H1 (cell line): ENCODE results near the gene PATJ. TPM values are rescaled to one million over a fixed set of nuclear protein-coding genes. Genes with fewer than 3 reads are reported as not detected.
A peak's percentile ranks its signal among the peaks of the same experiment; 100 is the strongest.

Experiments
- CTCF ChIA-PET: fragments of 300-600 bp; sonication (Branson Sonifier 250); formaldehyde crosslinking; loops from one replicate; lab custom pipeline; 2021; ENCODE audit not compliant: partially characterized antibody; lab: Charles Lee
- POLR2A ChIA-PET: fragments of 300-600 bp; sonication (Branson Sonifier 250); formaldehyde crosslinking; loops from one replicate; lab custom pipeline; 2021; ENCODE audit warnings: inconsistent platforms; ENCODE audit not compliant: partially characterized antibody; lab: Charles Lee
- DNase-seq, 2 experiments: peaks; one replicate each; pipeline versions ENCODE4 v3.0.0 to v3.0.0-alpha.2; 2010 to 2022; ENCODE audit warnings: low spot score in 2 of 2, low read depth in 1 of 2, mixed read lengths in 1 of 2
- FAIRE-seq: peaks from 2 replicates; lab custom pipeline; 2011; peaks lifted over from hg19 to GRCh38; lab: Jason Lieb, UNC
- H2AFZ ChIP-seq: 2 replicates; pipeline ENCODE4 v1.8.1; 2012; ENCODE audit warnings: low read length, inconsistent platforms
- H2AK5ac ChIP-seq: 2 replicates; pipeline ENCODE4 v1.6.1; 2013; ENCODE audit warnings: low read depth, low read length
- H2BK120ac ChIP-seq: replicated peaks from 2 replicates; pipeline ENCODE3; 2013; ENCODE audit warnings: low read depth, low read length, inconsistent platforms
- H2BK12ac ChIP-seq: 2 replicates; pipeline ENCODE4 v1.6.1; 2013; ENCODE audit warnings: low read depth, low read length
- H2BK15ac ChIP-seq: 2 replicates; pipeline ENCODE4 v1.6.1; 2013; ENCODE audit warnings: low read length
- H2BK20ac ChIP-seq: 2 replicates; pipeline ENCODE4 v1.6.1; 2013; ENCODE audit warnings: low read length
- H2BK5ac ChIP-seq: 2 replicates; pipeline ENCODE4 v1.6.1; 2013; ENCODE audit warnings: low read depth, low read length
- H3K14ac ChIP-seq: 2 replicates; pipeline ENCODE4 v1.6.1; 2013; ENCODE audit warnings: inconsistent platforms; ENCODE audit not compliant: insufficient read length
- H3K18ac ChIP-seq: 2 replicates; pipeline ENCODE4 v1.6.1; 2013; ENCODE audit warnings: low read length; ENCODE audit errors: extremely low read depth
- H3K23ac ChIP-seq: 2 replicates; pipeline ENCODE4 v1.6.1; 2013; ENCODE audit warnings: inconsistent platforms; ENCODE audit not compliant: insufficient read length
- H3K23me2 ChIP-seq: 2 replicates; pipeline ENCODE4 v1.6.1; 2013; ENCODE audit warnings: low read depth, low read length
- H3K27ac ChIP-seq: 2 replicates; pipeline ENCODE4 v1.6.1; 2011; ENCODE audit warnings: low read depth, low read length, inconsistent platforms
- H3K27me3 ChIP-seq, 4 experiments: replicated peaks in 1 of 4; 1 replicate in 1 of 4; 2 replicates in 3 of 4; pipeline versions ENCODE4 v1.6.1 to v1.8.1; 2011 to 2013; ENCODE audit warnings: low read length in 3 of 4, mild to moderate bottlenecking in 3 of 4, inconsistent platforms in 2 of 4, mixed read lengths in 2 of 4, moderate library complexity in 1 of 4; ENCODE audit not compliant: control insufficient read depth in 3 of 4, insufficient read depth in 3 of 4; ENCODE audit errors: extremely low read depth in 1 of 4
- H3K36me3 ChIP-seq, 4 experiments: 2 replicates each; pipeline versions ENCODE4 v1.6.1 to v1.8.1; 2011 to 2013; ENCODE audit warnings: mild to moderate bottlenecking in 4 of 4, low read length in 3 of 4, moderate library complexity in 2 of 4, control low read depth in 1 of 4, inconsistent platforms in 1 of 4; ENCODE audit not compliant: insufficient read depth in 4 of 4, control insufficient read depth in 2 of 4
- H3K4ac ChIP-seq: replicated peaks from 2 replicates; pipeline ENCODE3; 2013; ENCODE audit warnings: low read length, low read depth, mixed read lengths, inconsistent platforms; ENCODE audit not compliant: insufficient read length
- H3K4me1 ChIP-seq, 4 experiments: replicated peaks in 1 of 4; 1 replicate in 1 of 4; 2 replicates in 3 of 4; pipeline versions ENCODE4 v1.6.1 to v1.8.1; 2011 to 2013; ENCODE audit warnings: low read length in 3 of 4, inconsistent platforms in 2 of 4, mixed read lengths in 1 of 4; ENCODE audit not compliant: insufficient read depth in 4 of 4, control insufficient read depth in 3 of 4
- H3K4me2 ChIP-seq, 2 experiments: 2 replicates each; pipeline versions ENCODE4 v1.6.1 to v1.8.1; 2011 to 2013; ENCODE audit warnings: low read depth in 2 of 2, low read length in 2 of 2, control low read depth in 1 of 2, inconsistent platforms in 1 of 2, mild to moderate bottlenecking in 1 of 2; ENCODE audit not compliant: insufficient read depth in 1 of 2
- H3K4me3 ChIP-seq, 4 experiments: fragments of 200-600, 300-600 bp in 1 of 4; sonication (generic), shearing (Covaris generic), sonication (Bioruptor Twin) in 1 of 4; 2 replicates each; pipeline versions ENCODE4 v1.5.1 to v1.8.1; 2011 to 2016; ENCODE audit warnings: low read length in 4 of 4, low read depth in 3 of 4, control low read depth in 2 of 4, inconsistent platforms in 2 of 4, mild to moderate bottlenecking in 2 of 4, mixed read lengths in 1 of 4, moderate library complexity in 1 of 4; ENCODE audit not compliant: insufficient read depth in 2 of 4; ENCODE audit errors: extremely low read depth in 1 of 4
- H3K56ac ChIP-seq: replicated peaks from 2 replicates; pipeline ENCODE3; 2013; ENCODE audit warnings: low read depth, mild to moderate bottlenecking, mixed read lengths, low read length, inconsistent platforms; ENCODE audit not compliant: insufficient read length
- H3K79me1 ChIP-seq: 2 replicates; pipeline ENCODE4 v1.6.1; 2013; ENCODE audit warnings: low read depth, low read length, control low read depth
- H3K79me2 ChIP-seq, 2 experiments: 2 replicates each; pipeline versions ENCODE4 v1.6.1 to v1.8.1; 2012 to 2013; ENCODE audit warnings: low read length in 2 of 2, mild to moderate bottlenecking in 2 of 2, inconsistent platforms in 1 of 2; ENCODE audit not compliant: insufficient read depth in 2 of 2, control insufficient read depth in 1 of 2
- H3K9ac ChIP-seq, 4 experiments: replicated peaks in 1 of 4; 1 replicate in 1 of 4; 2 replicates in 3 of 4; pipeline versions ENCODE4 v1.6.1 to v1.8.1; 2011 to 2013; ENCODE audit warnings: low read depth in 3 of 4, low read length in 3 of 4, control low read depth in 2 of 4, mild to moderate bottlenecking in 2 of 4, moderate library complexity in 2 of 4, inconsistent platforms in 1 of 4; ENCODE audit errors: extremely low read depth in 1 of 4
- H3K9me3 ChIP-seq, 2 experiments: 2 replicates each; pipeline versions ENCODE4 v1.6.1 to v1.8.1; 2012 to 2013; ENCODE audit warnings: mild to moderate bottlenecking in 2 of 2, moderate library complexity in 2 of 2, control low read depth in 1 of 2, inconsistent platforms in 1 of 2, low read depth in 1 of 2, low read length in 1 of 2, mixed read lengths in 1 of 2; ENCODE audit not compliant: insufficient read depth in 2 of 2
- H4K20me1 ChIP-seq, 2 experiments: replicated peaks in 1 of 2; 2 replicates each; pipeline versions ENCODE3 to v1.8.1; 2011 to 2013; ENCODE audit warnings: inconsistent platforms in 2 of 2, low read length in 2 of 2, mild to moderate bottlenecking in 1 of 2; ENCODE audit not compliant: insufficient read depth in 2 of 2, control insufficient read depth in 1 of 2
- H4K5ac ChIP-seq: 2 replicates; pipeline ENCODE4 v1.6.1; 2013; ENCODE audit warnings: low read length, low read depth, mixed read lengths, inconsistent platforms; ENCODE audit not compliant: insufficient read length
- H4K8ac ChIP-seq: 2 replicates; pipeline ENCODE4 v1.8.0; 2013; ENCODE audit warnings: mild to moderate bottlenecking, moderate library complexity, low read length, inconsistent platforms; ENCODE audit not compliant: insufficient read depth; ENCODE audit errors: extremely low read depth
- H4K91ac ChIP-seq: replicated peaks from 2 replicates; pipeline ENCODE3; 2013; ENCODE audit warnings: low read length, mixed read lengths, inconsistent platforms; ENCODE audit not compliant: insufficient read length
- ASH2L ChIP-seq: fragments of 200-600, 300-600 bp; sonication (generic); IDR thresholded peaks from one replicate; pipeline ENCODE4 v1.7.1; 2017; ENCODE audit warnings: low read length
- ATF2 ChIP-seq: IDR thresholded peaks from 2 replicates; pipeline ENCODE4 v1.6.1; 2012; ENCODE audit warnings: low read length, inconsistent platforms
- GABPA ChIP-seq: IDR thresholded peaks from 2 replicates; pipeline ENCODE4 v1.6.1; 2011; ENCODE audit warnings: mild to moderate bottlenecking, low read length, moderate library complexity, borderline replicate concordance; ENCODE audit not compliant: insufficient read depth
- HDAC2 ChIP-seq, 2 experiments: fragments of 300-600 bp in 1 of 2; sonication (generic) in 1 of 2; IDR thresholded peaks; 2 replicates each; pipeline ENCODE4 v1.6.1; 2011 to 2012; ENCODE audit warnings: low read depth in 2 of 2, low read length in 2 of 2, mild to moderate bottlenecking in 2 of 2, moderate library complexity in 2 of 2, borderline replicate concordance in 1 of 2, inconsistent platforms in 1 of 2
- JUN ChIP-seq: IDR thresholded peaks from 2 replicates; pipeline ENCODE4 v1.6.1; 2011; ENCODE audit warnings: low read depth, mild to moderate bottlenecking, improper control_type of control experiment, low read length
- JUND ChIP-seq: IDR thresholded peaks from 2 replicates; pipeline ENCODE4 v1.6.1; 2011; ENCODE audit warnings: mild to moderate bottlenecking, improper control_type of control experiment, low read length
- NANOG ChIP-seq: IDR thresholded peaks from 2 replicates; pipeline ENCODE4 v1.6.1; 2011; ENCODE audit warnings: low read length, low read depth, mild to moderate bottlenecking, inconsistent platforms; ENCODE audit not compliant: insufficient read depth, poor library complexity, severe bottlenecking
- NRF1 ChIP-seq: IDR thresholded peaks from 2 replicates; pipeline ENCODE4 v1.6.1; 2011; ENCODE audit warnings: mild to moderate bottlenecking, low read depth, low read length, improper control_type of control experiment
- RNF2 ChIP-seq: fragments of 200-900, 300-1000 bp; sonication (generic); IDR thresholded peaks from 2 replicates; pipeline ENCODE4 v1.7.1; 2016; ENCODE audit warnings: borderline replicate concordance, low read depth, mild to moderate bottlenecking, antibody characterized with exemption, low read length; ENCODE audit not compliant: poor library complexity, severe bottlenecking; ENCODE audit errors: missing control alignments
- SIX5 ChIP-seq: IDR thresholded peaks from 2 replicates; pipeline ENCODE4 v1.6.1; 2011; ENCODE audit warnings: mild to moderate bottlenecking, low read depth, low read length
- TCF12 ChIP-seq: IDR thresholded peaks from 2 replicates; pipeline ENCODE4 v1.6.1; 2011; ENCODE audit warnings: low read depth, mild to moderate bottlenecking, low read length
- TEAD4 ChIP-seq: IDR thresholded peaks from 2 replicates; pipeline ENCODE4 v1.6.1; 2012; ENCODE audit warnings: low read depth, low read length, inconsistent platforms, mixed read lengths
- WGBS, 2 experiments: shearing (Covaris generic) in 1 of 2; methylation state at CpG; one replicate each; pipeline versions ENCODE4 v1.1.6 to v1.1.7; 2013 to 2015; ENCODE audit warnings: low lambda C conversion rate in 2 of 2, mixed read lengths in 2 of 2, inconsistent platforms in 1 of 2, low coverage in 1 of 2, missing lambda C conversion rate in 1 of 2; ENCODE audit not compliant: insufficient replicate concordance in 2 of 2, insufficient coverage in 1 of 2, insufficient read length in 1 of 2; ENCODE audit errors: extremely low coverage in 1 of 2, missing lambda C conversion rate in 1 of 2; 5-methylcytosine and 5-hydroxymethylcytosine counted together
- polyA plus RNA-seq, 7 experiments: library from polyadenylated mRNA; depleted of rRNA in 3 of 7; stranded (reverse) in 5 of 7; unstranded in 2 of 7; fragments of >200 nt in 5 of 7; fragments of 200-250 nt in 2 of 7; gene quantifications; 1 replicate in 5 of 7; 2 replicates in 1 of 7; 4 replicates in 1 of 7; pipeline versions ENCODE4 v1.2.1 to v1.2.3, GENCODE V29; 2011 to 2013; ENCODE audit warnings: missing spikeins in 2 of 7, mixed read lengths in 2 of 7
- total RNA-seq: library from RNA; stranded (reverse); fragmentation: NEBNext Ultra II Directional; extraction: Animal tissue kit (Norgen Biotek cat#: 25700); gene quantifications from 2 replicates; pipeline ENCODE4 v1.2.1, GENCODE V29; 2021

The PATJ gene
- total and polyA plus RNA-seq, 2 of the 8 experiments (the other 6 are each of a cell fraction or from before 2014, with no cell fraction given), result 8.2 to 55.6 TPM

- Histone ChIP-seq H3K14ac (no peak overlapping the region), H2AFZ (no peak overlapping the region), H3K9ac (no peak overlapping the region), H3K18ac (no peak overlapping the region), H4K20me1 (no peaks in the 10 kb centered on the region), H3K79me1 (no peaks in the 10 kb centered on the region), H3K4me3 (no peak overlapping the region), H3K27me3 (no peaks in the 10 kb centered on the region), H2BK120ac (no peak overlapping the region), H3K9me3 (no peaks in the 10 kb centered on the region), H3K23ac (no peak overlapping the region), H3K4me1 (peaks cover 9 to 32% (median 23%) of the 10 kb centered on the region in 4 experiments; a peak in 5 of 7 replicates), H3K4ac (no peak overlapping the region), H3K79me2 (no peaks in the 10 kb centered on the region; a peak in 1 of 4 replicates), H3K4me2 (no peak overlapping the region), H3K23me2 (no peaks in the 10 kb centered on the region), H4K91ac (no peak overlapping the region), H2BK20ac (no peak overlapping the region), H3K27ac (no peak overlapping the region), H4K5ac (peak overlapping the region; percentile 78), H2BK12ac (no peak overlapping the region), H2AK5ac (no peak overlapping the region), H2BK15ac (no peak overlapping the region), H4K8ac (no peak overlapping the region), H2BK5ac (no peak overlapping the region), H3K36me3 (no peaks in the 10 kb centered on the region; a peak in 1 of 8 replicates), H3K56ac (no peak overlapping the region)
- 86% methylated on average over 3 of the region's 3 CpGs; no CpG with 5 or more reads in 1 of the 2 experiments for WGBS, 2 experiments
- no peak for FAIRE-seq
- POLR2A ChIA-PET, result interaction anchor here (1.4 kb wide), 1 partner anchor 12 kb away, joined by 3 read pairs; no protein-coding TSS in a partner anchor
- CTCF ChIA-PET, result interaction anchor here (1.1 kb wide), 1 partner anchor 118 kb away, joined by 3 read pairs; no protein-coding TSS in a partner anchor
- no peak for DNase-seq
- TF ChIP-seq NANOG, result no peak
- TF ChIP-seq ATF2, result no peak
- no peak for TF ChIP-seq GABPA
- TF ChIP-seq ASH2L, result no peak
- no peak for TF ChIP-seq SIX5
- no peak for TF ChIP-seq HDAC2 (IDR thresholded peaks at IDR 0.05; ENCODE audit: borderline replicate concordance in 1 of 2, low read depth in 2 of 2, low read length in 2 of 2)
- no peak for TF ChIP-seq JUND
- TF ChIP-seq TEAD4, result no peak
- TF ChIP-seq JUN, result no peak
- no peak for TF ChIP-seq RNF2
- TF ChIP-seq TCF12, result no peak
- no peak for TF ChIP-seq NRF1
Observed at GRCh38 chr1:61953790-61954150, 211.5 kb downstream of the PATJ start.
